Nucleus accumbens (tissue), 56 donors: Measurements from ENCODE around the gene IFNA7.
"Not testable (repeated sequence)": the region's sequence is repeated elsewhere in the genome, so short reads cannot be mapped to it uniquely, and the experiment has no call there.

Experiments used
- DNase-seq, 56 donors: peaks; one replicate each; lab custom pipeline; 2025; lab: John Stamatoyannopoulos, UW

The IFNA7 gene

GRCh38 chr9:21202105-21202504 is at the start of gene IFNA7:
Gene IFNA7, minus strand, starts transcription at chr9:21202205. Its CDS starts 40 bp downstream, at chr9:21202165.
- DNase-seq, result not testable (repeated sequence)

GRCh38 chr9:21251638-21252037 is 49.6 kb upstream of the IFNA7 start:
- DNase-seq, result no peak

- no peak for DNase-seq
Measured at GRCh38 chr9:21251190-21251589, 49.2 kb upstream of the IFNA7 start.

- no peak for DNase-seq
Measured at GRCh38 chr9:21244836-21245235, 42.8 kb upstream of the IFNA7 start.

GRCh38 chr9:21239911-21240310 is 37.9 kb upstream of the IFNA7 start, which contains the start of gene IFNA14:
Gene IFNA14, minus strand, starts transcription at chr9:21240005. Its CDS starts 70 bp downstream, at chr9:21239935.
- DNase-seq, result no peak

GRCh38 chr9:21236360-21236714 is 34.3 kb upstream of the IFNA7 start:
- DNase-seq, result not testable (repeated sequence)

GRCh38 chr9:21235468-21236359 is 33.7 kb upstream of the IFNA7 start:
- DNase-seq, result peak in 9 of 56 donors; percentile 2 to 36 (median 16)

- DNase-seq, result no peak
Measured at GRCh38 chr9:21234153-21234687, 32.2 kb upstream of the IFNA7 start.

GRCh38 chr9:21233258-21233657 is 31.3 kb upstream of the IFNA7 start:
- DNase-seq, result no peak

- no peak for DNase-seq
Measured at GRCh38 chr9:21228122-21228521, 26.1 kb upstream of the IFNA7 start, which contains the start of gene IFNA17. Gene IFNA17, minus strand, starts transcription at chr9:21228222. Its CDS starts 49 bp downstream, at chr9:21228173.

- not testable (repeated sequence) for DNase-seq
Measured at GRCh38 chr9:21217211-21217610, 15.2 kb upstream of the IFNA7 start, which contains the start of gene IFNA16. Gene IFNA16, minus strand, starts transcription at chr9:21217311. Its CDS starts 6 bp downstream, at chr9:21217305.

GRCh38 chr9:21213411-21214326 is 11.7 kb upstream of the IFNA7 start:
- not testable (repeated sequence) for DNase-seq

GRCh38 chr9:21212160-21212559 is 10.2 kb upstream of the IFNA7 start:
- DNase-seq, result not testable (repeated sequence)

- DNase-seq, result not testable (repeated sequence)
Measured at GRCh38 chr9:21210782-21211181, 8.8 kb upstream of the IFNA7 start.

- no peak for DNase-seq
Measured at GRCh38 chr9:21210311-21210710, 8.3 kb upstream of the IFNA7 start.

GRCh38 chr9:21207043-21207442 is 5.0 kb upstream of the IFNA7 start, which contains the start of gene IFNA10:
Gene IFNA10, minus strand, starts transcription at chr9:21207143. Its CDS starts 46 bp downstream, at chr9:21207097.
- DNase-seq, result not testable (repeated sequence)

- DNase-seq, result no peak
Measured at GRCh38 chr9:21205204-21205603, 3.2 kb upstream of the IFNA7 start.

GRCh38 chr9:21194867-21195776 is 6.9 kb downstream of the IFNA7 start:
- peak in 8 of 56 donors; percentile 5 to 29 (median 10) for DNase-seq

GRCh38 chr9:21187487-21187886 is 14.5 kb downstream of the IFNA7 start, which contains the start of gene IFNA4:
Gene IFNA4, minus strand, starts transcription at chr9:21187587. Its CDS starts 56 bp downstream, at chr9:21187531.
- DNase-seq, result not testable (repeated sequence)
